ENCODE results near the gene ACYP2. TPM values are rescaled to one million over a fixed set of nuclear protein-coding genes. Genes with fewer than 3 reads are reported as not detected.
"Not testable (repeated sequence)": the region's sequence is repeated elsewhere in the genome, so short reads cannot be mapped to it uniquely, and the experiment has no call there.

The ACYP2 gene
- polyA plus RNA-seq, 1 donor, result 27.6 TPM

DNA sequence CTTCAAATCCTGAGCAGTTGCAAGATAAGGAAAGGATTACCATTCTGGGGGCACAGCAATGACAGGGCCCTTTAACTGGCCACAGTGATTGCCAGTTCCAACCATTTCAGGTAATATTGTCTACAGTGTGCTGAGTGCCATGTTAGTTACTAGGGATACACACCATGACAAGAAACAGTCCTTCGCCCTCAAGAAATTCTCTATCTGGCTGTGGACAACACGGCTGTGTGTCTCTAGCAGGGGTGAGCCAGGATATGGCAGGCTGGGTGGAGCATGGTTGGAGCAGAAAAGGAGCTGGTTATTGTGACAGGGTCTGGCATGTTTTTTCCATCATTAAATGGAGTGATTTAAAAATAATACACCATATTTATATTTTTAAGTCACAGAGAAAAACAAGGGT, 109.6 kb downstream of the ACYP2 start:
- DNase-seq (ENCODE audit: low read depth), result no peak

- no peak for DNase-seq (ENCODE audit: low read depth)
Observed at GRCh38 chr2:54226260-54226659, 110.8 kb downstream of the ACYP2 start.

DNA sequence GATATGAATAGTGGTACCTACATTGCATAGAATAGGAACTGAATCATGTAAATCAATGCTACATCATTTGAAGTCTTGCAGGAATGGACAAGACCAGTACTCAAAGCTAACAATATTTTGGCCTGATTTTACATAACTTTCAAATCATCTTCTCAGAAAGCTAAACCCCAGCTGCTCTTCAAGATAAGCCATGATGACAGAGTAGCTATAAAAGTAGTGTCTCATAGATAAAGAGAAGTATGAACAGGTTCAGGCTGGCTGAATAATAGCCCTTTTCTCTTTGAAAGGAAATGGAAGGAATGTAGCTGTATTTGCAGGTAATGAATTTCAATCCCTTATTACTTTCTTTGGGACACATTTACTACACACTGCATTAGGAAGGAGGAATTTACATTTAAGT, 112.4 kb downstream of the ACYP2 start:
- no peak for DNase-seq (ENCODE audit: low read depth)

GRCh38 chr2:54228945-54229344, 113.5 kb downstream of the ACYP2 start:
- no peak for DNase-seq (ENCODE audit: low read depth)

GRCh38 chr2:54233832-54234649, 118.6 kb downstream of the ACYP2 start:
- no peak for DNase-seq (ENCODE audit: low read depth)

DNA sequence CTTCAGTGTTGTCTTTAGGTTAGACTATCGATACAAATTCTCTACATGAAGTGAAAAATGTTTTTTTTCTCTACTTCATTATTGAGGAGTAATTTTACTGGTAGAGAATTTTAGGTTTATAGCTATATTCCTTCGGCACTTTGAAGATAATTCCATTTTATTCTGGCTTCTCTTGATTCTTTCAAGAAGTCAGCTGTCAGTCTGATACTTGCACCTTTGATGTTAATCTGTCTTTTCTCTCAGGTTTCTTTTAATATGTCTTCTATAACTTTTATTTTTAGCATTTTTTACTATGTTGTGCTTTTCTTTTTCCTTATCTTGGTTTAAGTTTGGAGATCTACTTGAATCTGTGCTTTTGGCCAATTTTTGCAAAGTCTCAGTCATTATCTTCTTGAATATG, 122.0 kb downstream of the ACYP2 start:
- no peak for DNase-seq (ENCODE audit: low read depth)

DNA sequence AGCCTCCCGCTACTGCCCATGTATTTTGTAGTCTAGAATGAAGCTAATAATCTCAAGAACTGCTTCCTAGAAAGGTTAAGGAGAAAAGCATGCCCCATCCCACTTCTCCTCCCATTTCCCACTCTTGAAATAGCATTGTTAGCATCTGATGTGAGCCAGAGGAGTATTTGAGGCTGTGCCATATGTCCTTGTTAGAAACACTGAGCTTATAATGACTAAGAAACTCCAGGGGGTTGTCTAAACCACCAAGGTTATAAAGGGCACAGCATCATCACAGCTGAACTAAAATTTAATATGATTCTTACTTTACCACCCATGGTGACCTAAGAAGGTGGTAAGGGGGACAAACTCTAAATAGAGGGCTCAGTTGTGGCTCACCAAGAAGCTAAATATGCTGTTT, 124.0 kb downstream of the ACYP2 start:
- no peak for DNase-seq (ENCODE audit: low read depth)

DNA sequence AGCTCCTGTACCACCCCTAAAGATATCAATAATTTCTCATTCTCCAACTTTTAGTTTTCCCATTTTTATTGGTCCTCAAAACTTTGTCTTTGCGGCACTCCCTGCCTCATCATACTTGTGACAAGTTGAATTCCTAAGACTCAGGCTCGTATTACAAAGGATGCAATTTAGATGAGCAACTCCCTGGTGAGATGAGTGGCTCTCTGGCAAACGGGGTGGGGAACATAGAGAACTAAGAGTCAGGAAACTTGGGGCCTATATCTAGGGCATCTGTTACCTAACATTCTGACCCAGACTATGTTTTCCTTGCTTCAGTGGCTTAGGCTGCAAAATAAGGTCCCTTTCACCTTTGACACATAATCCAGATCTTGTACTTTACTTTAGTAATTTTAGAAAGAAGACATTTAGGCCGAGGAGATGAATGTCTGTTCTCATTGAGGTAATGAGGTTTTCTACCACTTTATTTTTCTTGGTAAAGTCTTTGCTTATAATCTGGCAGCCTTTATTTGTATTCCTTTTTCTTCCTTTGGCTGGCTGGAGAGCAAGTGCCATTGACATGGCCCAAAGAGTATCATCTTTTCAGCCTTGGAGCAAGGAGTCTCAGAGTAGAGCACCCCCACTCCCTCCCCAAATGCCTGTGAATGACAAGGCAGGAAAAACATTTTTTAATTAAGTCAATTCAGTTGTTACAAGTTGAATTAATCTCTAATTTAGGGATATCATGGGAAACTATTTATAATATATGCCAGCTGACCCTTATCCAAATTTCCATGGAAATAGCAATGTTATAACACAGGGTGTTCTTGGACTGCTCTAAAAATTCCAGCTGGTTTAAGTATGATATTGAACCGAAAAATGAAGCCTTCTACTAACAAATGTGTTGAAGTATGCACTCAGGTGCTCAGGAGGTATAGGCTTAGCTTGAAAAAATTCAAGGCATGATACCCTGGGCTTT, 125.4 kb downstream of the ACYP2 start:
- DNase-seq (ENCODE audit: low read depth), result peak; percentile 58

GRCh38 chr2:54247115-54247514, 131.7 kb downstream of the ACYP2 start:
- DNase-seq (ENCODE audit: low read depth), result peak; percentile 40

DNA sequence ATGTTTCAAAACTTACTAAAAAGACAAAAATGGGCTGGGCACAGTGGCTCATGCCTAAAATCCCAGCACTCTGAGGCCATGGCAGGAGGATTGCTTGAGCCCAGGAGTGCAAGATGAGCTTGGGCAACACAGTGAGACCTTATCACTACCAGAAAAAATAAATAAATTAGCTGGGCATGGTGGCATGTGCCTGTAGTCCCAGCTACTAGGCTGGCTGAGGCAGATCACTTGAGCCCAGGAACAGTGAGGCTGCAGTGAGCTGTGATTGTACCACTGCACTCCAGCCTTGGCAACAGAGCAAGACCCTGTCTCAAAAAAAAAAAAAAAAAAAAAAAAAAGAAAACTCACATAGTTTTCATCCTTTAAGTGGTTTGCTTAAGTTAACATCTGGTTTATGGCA, 134.2 kb downstream of the ACYP2 start:
- DNase-seq (ENCODE audit: low read depth), result no peak

- no peak for DNase-seq (ENCODE audit: low read depth)
Observed at GRCh38 chr2:54254180-54254579, 138.8 kb downstream of the ACYP2 start.

- no peak for DNase-seq (ENCODE audit: low read depth)
Observed at GRCh38 chr2:54255230-54256090, 140.0 kb downstream of the ACYP2 start.

DNA sequence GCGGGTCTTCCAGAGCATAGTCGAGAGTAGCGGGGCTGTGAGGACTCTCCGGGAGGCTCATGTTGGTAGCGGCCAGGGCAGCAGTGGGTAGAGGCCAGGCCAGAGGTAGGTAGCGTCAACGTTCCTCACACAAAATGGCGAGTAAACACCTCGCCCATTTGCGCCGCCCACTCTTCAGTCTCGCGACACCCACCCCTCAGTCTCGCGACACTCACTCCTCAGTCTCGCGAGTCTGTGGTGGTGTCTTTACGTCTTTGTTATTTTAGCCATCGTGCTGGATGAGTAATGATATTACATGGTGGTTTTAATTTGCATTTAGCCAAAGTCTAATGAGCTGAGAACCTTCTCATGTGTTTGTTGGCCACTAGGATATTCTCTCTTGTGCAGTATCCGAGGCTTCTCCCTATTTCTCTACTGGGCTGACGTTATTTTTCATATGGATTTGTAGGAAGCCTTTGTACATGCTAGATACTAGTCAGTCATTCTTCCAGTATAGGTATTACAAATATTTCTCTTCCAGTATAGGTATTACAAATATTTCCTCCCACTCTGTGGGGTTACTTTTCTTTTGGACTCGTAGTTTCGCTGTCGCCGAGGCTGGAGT, 140.8 kb downstream of the ACYP2 start, which contains the start of gene TSPYL6:
TSPYL6 (minus strand) TSS at position 139 of the 604 bp plus-strand sequence; CDS start at position 61, 78 bp downstream.
- DNase-seq (ENCODE audit: low read depth), result no peak

DNA sequence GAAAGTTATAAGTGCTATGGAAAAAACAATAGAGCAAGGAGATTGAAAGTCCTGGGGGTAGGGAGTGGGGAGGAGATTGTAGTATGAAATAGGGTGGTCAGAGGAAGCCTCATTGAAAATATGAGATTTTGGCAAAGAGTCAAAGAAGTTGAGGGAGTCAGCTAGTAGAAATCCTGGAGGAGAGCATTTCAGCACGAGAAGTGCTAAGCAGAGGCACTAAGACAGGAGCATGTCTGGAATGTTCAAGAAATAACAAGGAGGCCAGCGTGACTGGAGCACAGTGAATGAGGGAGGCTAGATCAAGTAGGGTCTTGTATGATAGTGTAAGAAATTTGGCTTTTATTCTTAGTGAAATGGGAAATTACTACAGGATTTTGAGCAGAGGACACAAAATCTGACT, 142.8 kb downstream of the ACYP2 start:
- no peak for DNase-seq (ENCODE audit: low read depth)

- DNase-seq (ENCODE audit: low read depth), result no peak
Observed at GRCh38 chr2:54259413-54260240, 144.2 kb downstream of the ACYP2 start.

- DNase-seq (ENCODE audit: low read depth), result no peak
Observed at GRCh38 chr2:54260241-54260595, 144.8 kb downstream of the ACYP2 start.

- DNase-seq (ENCODE audit: low read depth), result no peak
Observed at GRCh38 chr2:54261537-54261936, 146.1 kb downstream of the ACYP2 start.

DNA sequence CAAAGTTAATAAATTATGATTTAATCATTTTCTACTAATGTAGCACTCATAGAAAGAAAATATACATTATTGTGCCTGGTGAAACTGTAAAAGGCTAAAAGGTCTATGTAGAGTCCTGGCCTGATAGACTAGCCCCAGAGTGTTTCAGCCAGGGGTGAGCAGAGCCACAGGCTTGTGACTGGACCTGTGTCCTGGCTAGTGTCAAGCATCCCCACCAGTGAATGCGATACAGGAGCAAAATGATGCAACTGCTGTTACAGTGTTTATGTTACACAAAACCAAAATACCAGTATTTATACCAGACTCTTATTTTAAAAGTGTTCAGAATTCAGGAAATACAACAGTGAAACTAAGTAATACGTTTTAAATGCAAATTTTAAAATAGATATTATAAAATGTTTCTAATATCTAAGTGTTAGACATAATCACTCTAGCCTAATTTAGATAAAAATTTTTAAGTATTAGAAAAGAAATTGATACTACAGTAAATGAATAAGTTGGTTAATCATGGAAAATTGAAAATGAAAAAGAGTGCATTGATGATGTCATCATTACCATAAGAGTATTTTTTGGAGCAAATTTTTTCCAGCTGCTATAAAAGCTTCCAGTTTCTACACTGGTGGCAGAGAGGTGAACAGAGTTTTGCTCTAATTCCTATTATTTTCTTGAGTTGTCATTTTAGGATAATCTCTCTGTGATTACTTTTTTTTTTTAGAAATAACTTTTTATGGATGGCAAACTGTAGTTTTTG, 146.8 kb downstream of the ACYP2 start:
- no peak for DNase-seq (ENCODE audit: low read depth)

DNA sequence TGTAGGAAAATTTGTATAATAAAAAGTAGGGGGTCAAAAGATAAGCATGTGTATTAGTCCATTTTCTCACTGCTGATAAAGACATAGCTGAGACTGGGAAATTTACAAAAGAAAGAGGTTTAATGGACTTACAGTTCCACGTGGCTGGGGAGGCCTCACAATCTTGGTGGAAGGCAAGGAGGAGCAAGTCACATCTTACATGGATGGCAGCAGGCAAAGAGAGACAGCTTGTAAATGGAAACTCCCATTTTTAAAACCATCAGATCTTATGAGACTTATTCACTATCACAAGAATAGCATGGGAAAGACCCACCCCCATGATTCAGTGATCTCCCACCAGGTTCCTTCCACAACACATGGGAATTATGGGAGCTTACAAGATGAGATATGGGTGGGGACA, 149.7 kb downstream of the ACYP2 start:
- not testable (repeated sequence) for DNase-seq (ENCODE audit: low read depth)

- DNase-seq (ENCODE audit: low read depth), result no peak
Observed at GRCh38 chr2:54267577-54267976, 152.2 kb downstream of the ACYP2 start.

All from forelimb muscle (tissue), 1 donor.